Muscle of arm (tissue), 12 donors: ENCODE measurements around the gene TMC4. TPM values are rescaled to one million over a fixed set of nuclear protein-coding genes. Genes with fewer than 3 reads are reported as not detected.
"Not testable (repeated sequence)": the region's sequence is repeated elsewhere in the genome, so short reads cannot be mapped to it uniquely, and the experiment has no call there.

ENCODE experiments used
- DNase-seq: peaks from one replicate; pipeline ENCODE4 v3.0.0-alpha.2; 2013
- polyA plus RNA-seq, 12 donors: library from polyadenylated mRNA; unstranded; fragments of 120-200 nt; gene quantifications; one replicate each; pipeline ENCODE4 v1.2.1, GENCODE V29; 2013; ENCODE audit not compliant: insufficient read length in 12 of 12

Gene TMC4
- polyA plus RNA-seq, 12 donors, result 1.6 to 35.1 (median 3.5) TPM; not detected in 1

DNA sequence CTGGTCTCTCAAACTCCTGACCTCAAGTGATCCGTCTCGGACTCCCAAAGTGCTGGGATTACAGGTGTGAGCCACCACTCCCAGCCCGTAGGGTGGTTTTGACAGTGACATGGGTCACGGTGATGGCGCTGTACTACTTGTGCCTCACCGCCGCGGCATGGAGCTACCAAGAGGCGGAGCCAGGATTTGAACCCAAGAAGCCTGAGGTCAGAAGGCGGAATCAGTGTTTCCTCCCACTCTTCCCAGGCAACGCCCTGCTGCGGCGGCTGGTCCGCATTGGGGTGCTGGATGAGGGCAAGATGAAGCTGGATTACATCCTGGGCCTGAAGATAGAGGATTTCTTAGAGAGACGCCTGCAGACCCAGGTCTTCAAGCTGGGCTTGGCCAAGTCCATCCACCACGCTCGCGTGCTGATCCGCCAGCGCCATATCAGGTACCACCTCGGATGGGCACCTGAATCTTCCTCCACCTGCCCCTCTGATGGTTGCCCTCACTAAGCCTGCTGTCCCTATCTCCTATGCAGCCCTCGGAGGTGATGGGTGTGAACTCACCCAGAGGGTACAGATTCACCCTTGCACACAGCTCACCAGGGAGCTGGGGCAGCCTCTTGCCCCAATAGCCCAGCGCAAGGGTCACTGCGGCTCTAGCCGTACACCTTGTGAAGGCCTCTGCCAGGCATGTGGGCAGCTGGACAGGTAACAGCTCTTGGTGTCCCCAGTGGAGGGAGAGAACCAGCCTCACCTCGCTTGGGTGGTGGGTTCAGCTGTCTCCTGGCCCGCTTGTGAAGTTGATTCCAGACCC is 33.3 kb upstream of the TMC4 start:
- DNase-seq, result no peak

- no peak for DNase-seq
These were observed 32.0 kb upstream of the TMC4 start for GRCh38 chr19:54204767-54205468.

- DNase-seq, result no peak
These were observed 30.2 kb upstream of the TMC4 start for GRCh38 chr19:54203151-54203611.

DNA sequence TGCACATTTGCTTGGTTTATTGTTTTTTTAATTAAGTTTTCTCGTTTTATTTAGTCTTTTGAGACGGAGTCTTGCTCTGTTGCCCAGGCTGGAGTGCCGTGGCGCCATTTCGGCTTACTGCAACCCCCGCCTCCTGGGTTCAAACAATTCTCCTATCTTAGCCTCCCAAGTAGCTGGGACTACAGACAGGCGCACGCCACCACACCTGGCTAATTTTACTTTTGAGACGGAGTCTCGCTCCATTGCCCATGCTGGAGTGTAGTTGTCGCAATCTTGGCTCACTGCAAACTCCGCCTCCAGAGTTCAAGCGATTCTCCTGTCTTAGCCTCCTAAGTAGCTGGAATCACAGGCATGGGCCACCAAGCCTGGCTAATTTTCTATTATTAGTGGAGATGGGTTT is 29.0 kb upstream of the TMC4 start:
- DNase-seq, result no peak

GRCh38 chr19:54201172-54201701 is 28.3 kb upstream of the TMC4 start:
- no peak for DNase-seq

DNA sequence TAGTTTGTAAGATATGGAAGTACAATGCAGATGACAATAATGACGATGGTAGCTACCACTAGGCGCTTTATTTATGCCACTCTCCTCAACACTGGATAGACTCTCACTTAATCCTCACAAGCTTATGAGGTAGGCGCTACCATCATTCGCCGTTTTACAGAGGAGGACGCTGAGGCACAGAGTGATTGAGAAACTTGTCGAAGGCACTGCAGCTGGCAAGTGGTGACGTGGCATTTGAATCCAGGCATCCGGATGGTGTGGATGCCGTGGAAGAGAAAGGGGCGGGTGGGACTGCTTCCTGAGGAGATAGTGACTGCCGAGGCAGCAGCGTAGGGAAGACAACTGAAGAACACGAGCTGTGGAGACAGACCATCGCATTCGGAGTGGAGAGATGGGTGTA is 26.4 kb upstream of the TMC4 start:
- DNase-seq, result no peak

GRCh38 chr19:54197121-54197520 is 24.2 kb upstream of the TMC4 start:
- DNase-seq, result no peak

DNA sequence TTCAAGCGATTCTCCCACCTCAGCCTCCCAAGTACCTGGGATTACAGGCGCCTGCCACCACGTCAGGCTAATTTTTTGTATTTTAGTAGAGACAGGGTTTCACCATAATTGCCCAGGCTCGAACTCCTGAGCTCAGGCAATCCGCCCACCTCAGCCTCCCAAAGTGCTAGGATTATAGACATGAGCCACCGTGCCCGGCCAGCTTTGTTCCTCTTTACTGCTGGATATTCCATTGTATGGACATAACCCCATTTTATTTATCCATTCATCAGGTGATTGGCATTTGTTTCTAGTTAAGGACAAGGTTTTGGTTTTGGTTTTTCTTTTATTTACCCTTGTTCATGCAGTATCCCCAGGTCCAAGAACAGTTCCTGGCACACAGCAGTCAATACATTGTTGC is 23.6 kb upstream of the TMC4 start:
- no peak for DNase-seq

- DNase-seq, result not testable (repeated sequence)
These were observed 21.5 kb upstream of the TMC4 start for GRCh38 chr19:54194463-54194862.

DNA sequence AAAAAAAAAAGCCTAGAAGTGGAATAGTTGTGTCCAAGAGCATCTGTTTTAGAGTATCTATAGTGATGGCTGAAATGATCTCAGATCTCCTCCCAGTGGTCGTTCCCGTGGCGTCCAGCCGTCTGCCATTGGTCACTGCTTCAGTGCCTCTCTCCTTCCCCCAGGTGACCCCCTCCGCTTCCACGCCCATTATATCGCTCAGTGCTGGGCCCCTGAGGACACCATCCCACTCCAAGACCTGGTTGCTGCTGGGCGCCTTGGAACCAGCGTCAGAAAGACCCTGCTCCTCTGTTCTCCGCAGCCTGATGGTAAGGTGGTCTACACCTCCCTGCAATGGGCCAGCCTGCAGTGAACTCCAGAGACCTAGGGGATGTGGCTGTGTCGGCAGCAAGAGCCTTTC is 20.1 kb upstream of the TMC4 start:
- DNase-seq, result no peak

DNA sequence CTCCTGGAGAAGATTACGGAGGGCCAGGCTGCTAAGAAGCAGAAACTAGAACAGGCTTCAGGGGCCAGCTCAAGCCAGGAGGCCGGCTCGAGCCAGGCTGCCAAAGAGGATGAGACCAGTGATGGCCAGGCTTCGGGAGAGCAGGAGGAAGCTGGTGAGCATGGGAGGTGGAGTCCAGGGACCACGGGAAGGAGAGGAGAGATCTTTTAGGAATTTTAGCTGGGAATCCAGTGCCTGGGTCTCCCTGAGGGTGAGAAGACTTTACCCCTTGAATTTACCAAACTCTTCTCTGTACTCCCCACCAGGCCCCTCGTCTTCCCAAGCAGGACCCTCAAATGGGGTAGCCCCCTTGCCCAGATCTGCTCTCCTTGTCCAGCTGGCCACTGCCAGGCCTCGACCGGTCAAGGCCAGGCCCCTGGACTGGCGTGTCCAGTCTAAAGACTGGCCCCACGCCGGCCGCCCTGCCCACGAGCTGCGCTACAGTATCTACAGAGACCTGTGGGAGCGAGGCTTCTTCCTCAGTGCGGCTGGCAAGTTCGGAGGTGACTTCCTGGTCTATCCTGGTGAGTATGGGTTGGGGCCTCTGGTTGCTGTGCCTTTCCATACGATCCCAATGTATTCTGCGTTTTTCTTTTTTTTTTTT is 19.0 kb upstream of the TMC4 start:
- DNase-seq, result no peak

DNA sequence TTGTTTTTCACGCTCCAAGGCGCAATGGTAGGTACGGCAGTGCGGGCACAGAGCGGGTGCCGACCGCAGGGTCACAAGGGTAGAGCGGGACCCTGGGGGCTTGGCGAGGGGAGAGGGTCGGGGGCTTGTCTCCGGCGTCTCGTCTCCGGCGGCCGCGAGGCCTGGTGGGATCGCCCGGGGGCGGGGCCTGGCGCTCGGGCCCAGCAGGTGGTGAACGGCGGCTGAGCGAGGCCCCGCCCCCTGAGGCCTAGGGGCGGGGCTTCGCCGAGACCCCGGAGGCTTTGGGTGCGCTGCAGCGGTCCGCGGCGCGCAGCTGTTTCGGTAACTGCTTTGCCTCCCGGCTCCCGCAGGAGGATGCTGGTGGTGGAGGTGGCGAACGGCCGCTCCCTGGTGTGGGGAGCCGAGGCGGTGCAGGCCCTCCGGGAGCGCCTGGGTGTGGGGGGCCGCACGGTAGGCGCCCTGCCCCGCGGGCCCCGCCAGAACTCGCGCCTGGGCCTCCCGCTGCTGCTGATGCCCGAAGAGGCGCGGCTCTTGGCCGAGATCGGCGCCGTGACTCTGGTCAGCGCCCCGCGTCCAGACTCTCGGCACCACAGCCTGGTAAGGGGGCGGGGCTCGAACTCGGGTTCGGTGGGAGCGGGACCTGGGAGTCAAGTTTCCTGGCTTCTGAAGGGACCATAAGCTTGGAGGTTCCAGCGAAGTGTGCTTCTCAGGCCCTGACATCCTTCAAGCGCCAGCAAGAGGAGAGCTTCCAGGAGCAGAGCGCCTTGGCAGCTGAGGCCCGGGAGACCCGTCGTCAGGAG is 18.3 kb upstream of the TMC4 start, which contains the start of gene TSEN34:
Gene TSEN34 (plus strand): TSS at position 298 of the 800 bp plus-strand sequence. CDS start 57 bp downstream, at position 355.
- DNase-seq, result peak; percentile 55

- DNase-seq, result peak; percentile 100
These were observed 17.6 kb upstream of the TMC4 start for GRCh38 chr19:54190503-54191010.

DNA sequence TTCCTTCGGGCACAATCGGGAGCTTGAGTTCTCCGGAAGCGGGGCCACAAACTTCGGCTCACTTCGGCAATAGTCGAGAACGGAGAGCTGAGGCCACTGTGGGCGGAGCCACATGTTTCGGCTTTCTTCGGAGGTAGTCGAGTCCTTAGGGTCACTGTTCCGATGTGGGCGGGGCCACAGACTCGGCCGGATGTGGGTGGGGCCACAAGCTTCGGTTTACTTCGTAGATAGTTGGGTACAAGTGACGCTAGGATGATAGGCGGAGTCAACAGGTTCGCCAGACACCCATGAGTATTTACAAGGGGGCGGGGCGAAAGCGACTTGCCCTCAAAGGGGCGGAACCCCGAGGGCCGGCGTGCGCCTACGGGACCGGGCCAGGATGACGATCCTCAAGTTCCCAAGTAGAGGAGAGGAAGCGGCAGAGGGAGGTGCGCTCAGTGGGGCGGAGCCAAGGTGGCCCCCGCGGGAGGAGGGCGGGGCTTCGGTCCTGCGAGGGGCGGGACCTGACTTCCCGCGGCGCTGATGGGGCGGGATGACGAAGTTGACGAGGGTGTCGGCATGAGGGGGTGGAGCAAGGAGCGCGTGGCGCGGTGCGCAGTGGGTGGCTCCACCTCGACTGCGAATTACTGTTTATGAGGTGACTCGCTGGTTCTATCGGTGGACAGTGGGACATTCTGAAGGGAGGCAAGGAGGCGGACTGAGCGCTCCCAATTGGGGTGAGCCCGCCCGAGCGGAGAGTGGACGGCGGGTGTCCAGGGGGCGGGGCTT is 17.0 kb upstream of the TMC4 start:
- peak; percentile 100 for DNase-seq

DNA sequence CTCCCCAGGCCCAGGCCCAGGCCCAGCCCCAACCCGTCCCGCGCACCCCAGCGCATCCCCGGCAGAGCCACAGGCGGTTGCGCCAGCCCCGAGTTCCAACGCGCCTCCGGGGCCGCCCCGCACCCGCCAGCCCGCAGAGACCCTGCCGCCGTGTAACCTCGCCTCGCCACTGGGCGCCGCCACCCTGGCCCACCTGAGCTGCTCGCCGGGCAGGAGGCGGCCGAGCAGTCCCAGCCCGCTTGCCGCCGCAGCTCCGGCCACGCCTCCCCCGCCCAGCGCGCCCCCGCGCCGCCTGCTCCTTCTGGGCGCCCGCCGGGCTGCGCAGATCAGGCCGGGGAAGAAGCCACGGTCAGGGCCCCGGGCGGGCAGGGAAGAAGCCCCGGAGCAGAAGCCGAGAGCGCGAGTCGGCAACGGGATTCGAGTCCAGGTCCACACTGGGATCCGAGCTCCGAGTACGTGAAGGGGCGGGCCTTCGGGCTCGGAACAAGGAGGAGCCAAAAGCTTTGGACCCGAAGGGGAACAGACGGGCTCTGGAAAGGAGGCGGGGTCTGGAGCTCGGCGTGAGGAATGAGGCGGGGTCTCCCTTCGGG is 16.3 kb upstream of the TMC4 start, which contains the start of gene MBOAT7:
Gene MBOAT7 (minus strand): TSS at position 436 of the 590 bp plus-strand sequence. CDS start 1,072 bp downstream, outside the sequence.
- no peak for DNase-seq

DNA sequence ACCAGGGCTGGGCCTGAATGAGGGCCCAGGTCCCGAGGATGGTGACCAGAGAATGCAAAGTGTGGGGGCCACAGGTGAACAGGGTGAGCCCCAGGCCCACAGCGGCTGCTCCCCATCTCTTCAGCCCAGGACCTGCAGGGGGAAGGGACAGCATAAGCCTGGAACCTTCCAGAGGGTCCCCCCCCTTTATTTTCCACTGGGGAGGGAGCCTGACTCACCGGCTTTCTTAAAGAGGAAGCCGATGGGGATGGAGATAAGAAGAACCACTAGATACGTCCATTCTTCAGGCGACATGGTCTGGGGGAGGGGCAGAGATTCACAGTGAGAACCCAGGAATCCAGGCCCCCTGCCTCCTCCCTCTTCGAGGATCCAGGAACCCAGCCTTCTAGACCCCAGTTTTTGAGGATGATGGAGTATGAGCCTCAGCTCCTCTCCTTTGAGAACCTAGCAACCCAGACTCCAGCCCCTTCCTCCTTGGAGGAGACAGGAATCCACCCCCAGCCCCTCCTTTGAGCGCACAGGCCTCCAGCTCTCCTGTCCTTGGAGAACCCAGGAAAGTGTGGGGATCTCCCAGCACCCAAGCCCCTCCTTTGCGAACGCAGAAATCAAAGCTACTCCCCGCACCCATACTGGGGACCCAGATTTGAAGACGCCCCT is 15.4 kb upstream of the TMC4 start:
- no peak for DNase-seq

- no peak for DNase-seq
These were observed 14.0 kb upstream of the TMC4 start for GRCh38 chr19:54186934-54187381.

GRCh38 chr19:54186351-54186750 is 13.4 kb upstream of the TMC4 start:
- DNase-seq, result no peak

DNA sequence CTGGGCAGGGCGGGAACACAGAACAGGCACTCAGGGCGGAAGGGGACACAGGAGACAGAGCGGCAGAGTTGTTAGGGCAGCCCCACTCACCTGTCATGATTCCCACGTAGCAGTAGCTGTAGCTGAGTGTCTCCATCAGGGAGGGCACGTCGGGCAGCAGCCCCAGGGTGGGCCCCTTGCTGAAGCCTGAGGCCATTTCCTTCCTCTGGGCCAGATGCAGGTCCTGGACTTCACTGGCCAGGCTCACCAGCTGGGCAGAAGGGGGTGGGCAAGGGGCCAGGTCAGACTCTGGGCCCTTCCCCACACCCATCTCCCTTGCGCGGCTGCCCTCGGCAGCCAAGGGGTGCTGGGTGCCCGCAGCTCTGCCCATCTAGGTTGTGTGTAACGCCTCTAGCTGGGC is 10.5 kb upstream of the TMC4 start:
- DNase-seq, result no peak
